ENCODE measurements around the gene WDR72.
"Not testable (repeated sequence)": the region's sequence is repeated elsewhere in the genome, so short reads cannot be mapped to it uniquely, and the experiment has no call there.

WDR72 gene

GRCh38 chr15:53713218-53713617 lies 46.2 kb downstream of the WDR72 start:
- Histone ChIP-seq H3K27ac (no peak overlapping the region), H3K4me3 (no peak overlapping the region)

GRCh38 chr15:53710906-53711305 lies 48.6 kb downstream of the WDR72 start:
- H3K27ac ChIP-seq: no peak overlapping the region
- no peak overlapping the region for H3K4me3 ChIP-seq

- no peak overlapping the region for H3K27ac ChIP-seq
- H3K4me3 ChIP-seq: no peak overlapping the region
These were observed 49.6 kb downstream of the WDR72 start for GRCh38 chr15:53709821-53710220.

GRCh38 chr15:53695365-53695764 lies 64.1 kb downstream of the WDR72 start:
- no peak overlapping the region for H3K27ac ChIP-seq
- no peak overlapping the region for H3K4me3 ChIP-seq

GRCh38 chr15:53694476-53694874 lies 65.0 kb downstream of the WDR72 start:
- Histone ChIP-seq H3K4me3 (no peak overlapping the region), H3K27ac (no peak overlapping the region)

- no peak overlapping the region for H3K4me3 ChIP-seq
- H3K27ac ChIP-seq: no peak overlapping the region
These were observed 65.6 kb downstream of the WDR72 start for GRCh38 chr15:53693729-53694475.

- H3K4me3 ChIP-seq: peak overlapping the region in 1 of 7 experiments; percentile 10
- not testable (repeated sequence) for H3K27ac ChIP-seq
These were observed 75.3 kb downstream of the WDR72 start for GRCh38 chr15:53684162-53684561.

GRCh38 chr15:53681056-53681455 lies 78.4 kb downstream of the WDR72 start:
- H3K27ac ChIP-seq: no peak overlapping the region
- H3K4me3 ChIP-seq: no peak overlapping the region

GRCh38 chr15:53675832-53676231 lies 83.6 kb downstream of the WDR72 start:
- H3K27ac ChIP-seq: no peak overlapping the region
- no peak overlapping the region for H3K4me3 ChIP-seq

GRCh38 chr15:53671545-53671944 lies 87.9 kb downstream of the WDR72 start:
- H3K4me3 ChIP-seq: no peak overlapping the region
- no peak overlapping the region for H3K27ac ChIP-seq

GRCh38 chr15:53670701-53671100 lies 88.8 kb downstream of the WDR72 start:
- H3K4me3 ChIP-seq: no peak overlapping the region
- H3K27ac ChIP-seq: no peak overlapping the region

- no peak overlapping the region for H3K4me3 ChIP-seq
These were observed 93.5 kb downstream of the WDR72 start for GRCh38 chr15:53665930-53666329.

GRCh38 chr15:53658827-53659555 lies 100.5 kb downstream of the WDR72 start:
- Histone ChIP-seq H3K4me3 (no peak overlapping the region), H3K27ac (no peak overlapping the region)

More at GRCh38 chr15:53665930-53666329, 93.5 kb downstream of the WDR72 start:
- H3K27ac ChIP-seq: no peak overlapping the region

- Histone ChIP-seq H3K27ac (no peak overlapping the region), H3K4me3 (no peak overlapping the region)
These were observed 101.2 kb downstream of the WDR72 start for GRCh38 chr15:53658255-53658654.

GRCh38 chr15:53648934-53649333 lies 110.5 kb downstream of the WDR72 start:
- H3K4me3 ChIP-seq: no peak overlapping the region

GRCh38 chr15:53644660-53645059 lies 114.8 kb downstream of the WDR72 start:
- H3K27ac ChIP-seq: no peak overlapping the region

More at GRCh38 chr15:53648934-53649333, 110.5 kb downstream of the WDR72 start:
- H3K27ac ChIP-seq: no peak overlapping the region

GRCh38 chr15:53634517-53635106 lies 124.9 kb downstream of the WDR72 start:
- Histone ChIP-seq H3K4me3 (no peak overlapping the region), H3K27ac (no peak overlapping the region)

More at GRCh38 chr15:53644660-53645059, 114.8 kb downstream of the WDR72 start:
- no peak overlapping the region for H3K4me3 ChIP-seq

GRCh38 chr15:53627279-53627678 lies 132.2 kb downstream of the WDR72 start:
- H3K27ac ChIP-seq: no peak overlapping the region
- H3K4me3 ChIP-seq: no peak overlapping the region

GRCh38 chr15:53625962-53626845 lies 133.3 kb downstream of the WDR72 start:
- H3K27ac ChIP-seq: no peak overlapping the region

GRCh38 chr15:53625260-53625659 lies 134.2 kb downstream of the WDR72 start:
- H3K27ac ChIP-seq: no peak overlapping the region

More at GRCh38 chr15:53625962-53626845, 133.3 kb downstream of the WDR72 start:
- H3K4me3 ChIP-seq: no peak overlapping the region

More at GRCh38 chr15:53625260-53625659, 134.2 kb downstream of the WDR72 start:
- H3K4me3 ChIP-seq: no peak overlapping the region
